GM18867 (cell line): ENCODE data around the gene GTF3C4.

ENCODE experiments used
- ATAC-seq: cut with Tn5 transposase; IDR thresholded peaks from one replicate; pipeline ENCODE4 v1.9.1; 2021; ENCODE audit warnings: mild to moderate bottlenecking, moderate library complexity; ENCODE audit not compliant: unreplicated experiment

GTF3C4 gene, protein sequence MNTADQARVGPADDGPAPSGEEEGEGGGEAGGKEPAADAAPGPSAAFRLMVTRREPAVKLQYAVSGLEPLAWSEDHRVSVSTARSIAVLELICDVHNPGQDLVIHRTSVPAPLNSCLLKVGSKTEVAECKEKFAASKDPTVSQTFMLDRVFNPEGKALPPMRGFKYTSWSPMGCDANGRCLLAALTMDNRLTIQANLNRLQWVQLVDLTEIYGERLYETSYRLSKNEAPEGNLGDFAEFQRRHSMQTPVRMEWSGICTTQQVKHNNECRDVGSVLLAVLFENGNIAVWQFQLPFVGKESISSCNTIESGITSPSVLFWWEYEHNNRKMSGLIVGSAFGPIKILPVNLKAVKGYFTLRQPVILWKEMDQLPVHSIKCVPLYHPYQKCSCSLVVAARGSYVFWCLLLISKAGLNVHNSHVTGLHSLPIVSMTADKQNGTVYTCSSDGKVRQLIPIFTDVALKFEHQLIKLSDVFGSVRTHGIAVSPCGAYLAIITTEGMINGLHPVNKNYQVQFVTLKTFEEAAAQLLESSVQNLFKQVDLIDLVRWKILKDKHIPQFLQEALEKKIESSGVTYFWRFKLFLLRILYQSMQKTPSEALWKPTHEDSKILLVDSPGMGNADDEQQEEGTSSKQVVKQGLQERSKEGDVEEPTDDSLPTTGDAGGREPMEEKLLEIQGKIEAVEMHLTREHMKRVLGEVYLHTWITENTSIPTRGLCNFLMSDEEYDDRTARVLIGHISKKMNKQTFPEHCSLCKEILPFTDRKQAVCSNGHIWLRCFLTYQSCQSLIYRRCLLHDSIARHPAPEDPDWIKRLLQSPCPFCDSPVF

DNA sequence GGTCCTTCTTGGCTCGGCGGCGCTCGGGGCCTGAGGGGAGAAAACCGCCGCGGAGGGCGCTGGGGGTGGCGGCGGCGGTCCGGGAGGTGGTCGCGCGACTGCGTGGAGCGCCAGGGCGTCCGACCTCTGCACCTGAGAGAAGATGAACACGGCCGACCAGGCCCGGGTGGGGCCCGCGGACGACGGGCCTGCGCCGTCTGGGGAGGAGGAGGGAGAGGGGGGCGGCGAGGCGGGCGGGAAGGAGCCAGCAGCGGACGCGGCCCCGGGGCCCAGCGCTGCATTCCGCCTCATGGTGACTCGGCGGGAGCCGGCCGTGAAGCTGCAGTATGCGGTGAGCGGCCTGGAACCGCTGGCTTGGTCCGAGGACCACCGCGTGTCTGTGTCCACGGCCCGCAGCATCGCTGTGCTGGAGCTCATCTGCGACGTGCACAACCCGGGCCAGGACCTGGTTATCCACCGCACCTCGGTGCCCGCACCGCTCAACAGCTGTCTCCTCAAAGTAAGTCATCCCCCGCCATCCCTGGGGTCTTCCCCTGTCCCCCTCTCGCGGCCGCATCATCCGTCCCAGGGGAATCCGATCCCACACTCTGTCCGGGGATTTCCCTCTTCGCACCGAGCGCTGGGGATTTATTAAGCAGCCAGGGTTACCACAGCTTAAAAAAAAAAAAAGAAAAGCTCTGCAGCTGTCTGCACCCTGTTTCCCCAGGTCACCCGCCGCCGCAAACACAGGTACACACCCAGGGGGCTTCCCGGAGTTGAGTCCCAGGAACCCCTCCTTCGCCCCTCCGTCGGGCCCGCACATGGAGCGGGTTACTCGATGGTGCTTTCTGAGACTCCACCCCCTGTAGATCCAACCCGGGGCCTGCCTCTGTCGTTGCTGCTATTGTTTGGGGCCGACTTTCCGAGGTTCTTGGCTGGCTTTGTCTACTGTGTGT is at the start of gene GTF3C4:
GTF3C4 (plus strand) TSS at position 8 of the 935 bp plus-strand sequence; CDS start at position 143, 135 bp downstream.
- ATAC-seq: peak; percentile 47

DNA sequence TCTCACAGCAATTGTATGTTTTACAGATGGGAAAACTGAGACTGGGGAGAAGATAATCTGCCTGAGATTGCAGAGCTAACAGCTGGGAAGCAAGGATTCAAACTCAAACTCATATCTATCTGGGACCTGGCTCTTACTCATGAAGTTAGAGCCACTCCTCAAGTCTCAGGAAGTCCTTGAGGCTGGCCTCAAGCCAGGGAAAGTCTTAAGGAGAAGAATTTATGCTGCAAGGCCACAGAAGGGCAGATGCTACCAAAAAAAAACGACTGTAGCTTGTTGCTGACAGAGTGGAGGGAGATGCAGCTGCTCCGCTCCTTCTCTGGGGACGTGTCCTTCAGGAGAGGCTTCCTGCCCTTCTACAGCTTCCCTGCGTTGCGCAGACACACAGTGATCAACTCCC is 48.1 kb upstream of the GTF3C4 start:
- ATAC-seq: no peak

DNA sequence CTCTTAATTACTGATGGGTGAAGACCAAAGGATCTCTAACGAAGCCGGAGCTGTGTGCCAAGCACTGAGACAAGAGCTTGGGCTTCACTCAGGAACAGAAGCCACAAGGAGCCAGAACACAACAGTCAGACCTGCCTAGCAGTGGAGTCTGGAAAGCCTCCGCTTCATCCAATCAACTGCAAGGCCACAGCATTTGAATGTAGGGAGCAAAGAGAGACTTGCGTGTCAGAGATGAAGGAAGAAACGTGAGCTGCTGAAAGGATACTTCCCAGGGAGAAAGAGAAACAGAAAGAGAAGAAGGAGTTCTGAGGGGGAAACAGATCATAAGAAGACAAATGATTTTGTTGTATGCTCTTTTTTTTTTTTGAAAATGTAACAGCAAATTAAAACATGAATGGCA is 44.0 kb upstream of the GTF3C4 start:
- no peak for ATAC-seq

DNA sequence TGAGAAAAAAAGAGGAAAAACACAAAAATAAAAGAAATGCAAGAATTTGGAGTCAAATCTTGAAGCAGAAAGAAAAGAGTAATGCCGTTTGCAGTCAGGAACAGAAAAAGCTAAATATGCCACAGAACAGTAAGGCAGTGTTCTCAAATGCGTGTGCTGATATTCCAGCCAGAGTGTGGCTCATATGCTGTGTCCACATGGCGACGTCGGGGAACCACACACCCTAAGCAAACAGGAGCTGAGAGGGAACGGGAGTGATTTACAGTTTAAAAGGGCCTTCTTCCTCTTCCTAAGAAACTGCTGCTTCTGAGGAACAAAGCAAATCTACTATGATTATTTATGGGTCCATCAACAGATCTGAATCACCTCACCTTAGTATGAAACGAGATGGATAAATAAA is 43.2 kb upstream of the GTF3C4 start:
- no peak for ATAC-seq

DNA sequence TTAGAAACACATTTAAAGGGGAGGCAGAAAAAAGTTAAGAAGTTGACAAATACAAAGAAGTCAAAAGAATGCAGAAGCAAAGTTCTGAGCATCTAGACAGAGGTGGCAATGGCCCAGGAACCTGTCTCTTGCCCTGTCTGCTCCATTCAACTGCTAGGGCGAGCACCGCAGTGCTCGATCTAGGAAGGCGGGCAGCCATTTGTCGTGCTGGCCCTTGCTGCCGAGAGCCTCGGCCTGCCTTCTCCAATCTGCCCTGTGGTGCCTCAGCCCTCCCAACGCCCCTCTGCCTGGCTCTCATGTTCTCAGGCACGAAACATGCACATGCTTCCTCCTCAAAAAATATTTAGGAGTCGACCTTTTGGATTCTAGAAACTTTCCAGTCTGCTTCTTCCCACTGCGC is 42.7 kb upstream of the GTF3C4 start:
- no peak for ATAC-seq

DNA sequence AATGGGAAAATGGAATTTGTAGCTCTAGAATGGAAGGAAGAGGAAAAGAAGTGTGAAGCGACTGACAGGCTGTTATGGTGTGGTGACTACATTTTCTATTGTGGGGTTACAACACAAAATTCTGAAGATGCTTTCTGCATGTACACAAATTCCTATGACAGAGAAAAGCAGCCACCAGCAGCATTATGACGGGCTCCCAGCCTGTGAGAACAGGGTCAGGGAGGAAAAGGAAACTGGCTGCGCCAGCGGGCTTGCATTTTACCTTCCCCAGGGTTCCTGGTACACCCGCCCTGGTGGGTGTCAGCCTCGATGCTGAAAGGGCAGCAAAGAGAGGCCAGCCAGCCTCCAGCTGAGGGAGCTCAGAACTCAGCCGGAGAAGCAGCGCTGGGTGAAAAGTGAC is 41.5 kb upstream of the GTF3C4 start:
- no peak for ATAC-seq

DNA sequence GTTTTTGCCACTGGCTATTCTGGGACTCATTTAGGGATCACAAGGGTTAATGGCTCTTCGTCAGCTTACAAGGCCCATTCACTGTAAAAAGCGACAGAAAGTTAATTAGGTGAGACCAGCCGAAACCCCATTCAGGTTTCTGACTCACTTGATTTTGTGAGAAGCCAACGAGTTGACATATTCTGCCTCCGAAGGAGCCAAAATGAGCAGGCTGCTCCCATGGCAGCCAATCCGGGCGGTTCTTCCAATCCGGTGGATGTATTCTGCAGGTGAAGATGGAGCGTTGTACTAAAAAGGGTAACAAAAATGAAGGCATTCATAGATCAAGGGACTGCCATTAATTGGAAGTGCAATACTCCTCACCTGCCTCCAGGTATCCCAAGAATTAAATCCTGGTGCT is 40.1 kb upstream of the GTF3C4 start:
- ATAC-seq: no peak

DNA sequence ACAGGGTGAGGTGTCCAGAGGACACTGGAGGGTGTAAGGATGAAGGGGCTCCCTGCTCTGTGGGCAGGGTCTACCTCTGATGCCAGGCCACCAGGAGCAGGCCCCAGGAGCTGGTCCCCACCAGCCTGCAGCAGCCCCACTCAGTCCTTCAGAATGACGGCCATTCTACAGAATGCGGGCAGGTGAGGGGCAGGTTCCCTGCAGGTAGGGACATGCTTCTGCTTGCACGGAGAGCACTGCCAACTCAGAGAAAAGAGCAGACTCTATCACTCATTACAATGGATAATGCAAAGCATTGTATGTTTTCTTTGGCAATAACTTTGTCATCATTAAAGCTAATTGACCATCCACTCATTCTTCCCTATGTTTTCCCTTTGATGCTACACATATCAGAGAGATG is 39.5 kb upstream of the GTF3C4 start:
- no peak for ATAC-seq

DNA sequence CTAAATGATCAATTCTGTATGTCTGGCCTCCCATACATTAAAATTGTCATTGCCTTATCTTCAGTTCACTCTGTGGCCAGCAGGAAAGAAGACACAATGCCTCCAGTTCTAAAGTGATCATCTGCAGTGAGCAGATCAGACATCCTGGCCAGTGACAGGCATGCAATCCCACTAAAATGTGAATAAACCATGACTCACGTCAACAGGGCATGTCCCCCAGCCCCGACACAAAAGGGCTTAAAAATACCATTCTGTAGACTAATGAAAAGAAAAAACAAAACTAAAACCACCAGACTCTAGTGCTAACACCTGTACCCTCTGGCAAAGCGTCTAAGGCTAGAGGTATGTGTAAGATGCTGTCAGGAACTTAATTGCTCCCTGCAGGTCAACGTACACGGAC is 39.0 kb upstream of the GTF3C4 start:
- no peak for ATAC-seq

DNA sequence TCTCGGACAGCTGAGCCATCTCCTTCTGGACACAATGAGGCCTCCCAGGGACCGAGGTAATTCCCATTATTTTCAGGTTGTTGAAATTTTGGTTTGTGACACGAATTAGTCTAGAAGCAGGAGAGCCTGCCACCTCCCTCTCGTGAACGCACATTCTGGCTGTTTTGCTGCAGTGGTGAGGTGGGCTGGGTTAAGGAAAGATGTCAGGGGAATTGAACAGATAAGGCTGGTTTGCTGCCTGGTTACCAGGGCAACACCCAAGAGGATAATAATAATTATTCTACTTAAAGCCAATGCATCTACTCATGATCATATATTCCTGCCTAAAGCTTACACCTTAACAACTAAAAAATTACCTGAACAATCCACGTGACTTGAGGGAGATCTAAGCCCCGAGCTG is 38.6 kb upstream of the GTF3C4 start:
- no peak for ATAC-seq

DNA sequence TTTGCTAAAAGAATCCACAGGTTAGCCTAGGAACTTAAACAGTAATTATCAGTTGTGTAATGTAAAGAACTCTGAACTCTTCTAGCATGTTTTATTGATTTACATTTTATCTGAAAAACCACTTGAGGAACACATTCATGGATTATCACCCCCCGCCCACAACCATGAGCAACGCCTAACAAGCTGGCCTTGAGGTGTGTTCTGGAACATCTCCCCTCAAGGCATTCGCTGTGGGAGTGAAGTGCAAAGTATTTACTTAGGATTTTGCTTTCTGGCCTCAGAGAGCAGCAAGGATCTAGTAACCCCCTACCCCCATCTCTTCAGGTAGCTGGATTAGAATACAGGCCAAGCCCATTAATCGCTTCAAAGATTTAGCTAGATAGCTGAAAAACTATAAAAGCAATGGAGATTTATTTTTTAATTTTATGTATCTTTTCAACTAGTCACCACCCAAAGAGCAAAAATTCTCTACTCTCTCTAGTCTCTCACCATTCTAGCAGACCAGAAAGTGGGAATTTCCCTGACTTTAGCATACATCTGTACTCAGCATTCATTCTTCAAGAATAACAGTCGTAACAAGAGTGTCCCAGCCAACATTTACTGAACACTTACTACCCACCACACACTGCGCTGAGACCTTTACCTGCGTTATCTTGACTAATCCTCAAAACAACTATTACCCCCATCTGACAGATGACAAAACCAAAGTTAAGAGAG is 37.7 kb upstream of the GTF3C4 start:
- ATAC-seq: no peak

DNA sequence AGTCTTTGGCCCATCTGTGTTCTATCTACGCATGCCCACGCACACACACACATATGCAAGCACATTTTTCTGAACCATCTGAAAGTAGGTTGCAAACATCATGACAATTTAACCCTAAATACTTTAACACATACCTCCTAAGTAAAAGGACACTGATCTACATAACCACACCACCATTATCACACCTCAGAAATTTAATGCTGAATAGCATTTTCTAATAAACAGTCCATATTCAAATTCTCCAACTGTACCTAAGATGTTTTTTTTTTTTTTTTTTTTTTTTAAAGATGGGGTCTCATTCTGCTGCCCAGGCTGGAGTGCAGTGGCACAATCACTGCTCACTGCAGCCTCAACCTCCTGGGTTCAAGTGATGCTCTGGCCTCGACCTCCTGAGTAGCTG is 35.9 kb upstream of the GTF3C4 start:
- ATAC-seq: no peak

DNA sequence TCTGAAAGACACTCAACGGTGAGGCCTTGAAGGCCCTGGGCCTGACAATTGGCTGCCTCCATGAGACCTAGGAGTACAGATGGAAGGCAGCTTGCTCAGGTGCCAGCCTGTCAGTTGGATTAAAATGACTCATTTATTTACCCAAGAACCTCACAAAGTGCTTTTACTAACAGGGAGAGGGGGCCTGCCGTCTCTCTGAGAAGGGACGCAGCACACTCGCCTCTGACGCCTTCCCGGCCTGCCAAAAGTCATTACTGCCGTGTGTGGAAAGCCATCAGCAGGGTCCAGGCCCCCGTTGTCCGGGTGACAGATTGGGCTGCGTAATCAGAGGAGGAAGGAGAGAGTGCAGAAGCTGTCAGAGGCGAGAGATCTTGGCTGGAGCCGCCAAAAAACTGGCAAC is 32.9 kb upstream of the GTF3C4 start:
- no peak for ATAC-seq

DNA sequence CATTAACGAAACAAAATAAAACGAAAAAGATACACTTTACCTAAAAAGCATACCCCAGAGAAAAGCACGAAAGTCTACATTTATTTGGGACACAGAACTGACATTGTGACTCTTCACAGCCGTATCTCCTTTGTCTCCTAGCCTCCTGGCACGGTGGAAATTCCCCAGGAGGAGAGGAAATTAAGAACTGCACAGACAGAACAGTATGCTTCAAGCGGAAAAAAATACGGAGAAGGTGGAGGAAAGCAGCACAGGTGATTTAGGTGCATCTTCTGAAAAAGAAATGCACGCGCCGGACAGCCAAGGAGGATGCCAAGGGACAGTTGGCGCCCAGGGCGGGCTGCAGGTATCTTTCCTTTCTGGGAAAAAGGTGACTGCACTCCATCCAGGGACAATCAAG is 32.5 kb upstream of the GTF3C4 start:
- ATAC-seq: no peak

DNA sequence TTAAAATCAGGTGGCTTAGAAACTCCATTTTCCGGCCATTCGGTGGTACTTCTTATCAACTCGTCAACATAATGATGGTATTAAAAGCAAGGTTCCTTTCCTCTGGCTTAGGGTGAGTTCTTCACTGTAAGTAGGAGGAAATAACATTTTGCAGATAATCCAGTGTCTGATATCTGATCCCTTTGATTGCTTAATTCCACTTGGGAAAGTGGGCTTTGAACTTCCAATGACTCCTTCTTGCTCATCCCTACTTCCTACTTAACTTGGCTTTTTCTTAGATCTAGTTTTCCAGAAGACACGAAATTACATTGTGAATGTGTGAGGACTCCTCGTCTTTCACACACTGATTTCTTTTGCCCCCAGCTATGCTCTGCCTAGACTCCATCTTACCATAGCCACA is 32.0 kb upstream of the GTF3C4 start:
- ATAC-seq: no peak

DNA sequence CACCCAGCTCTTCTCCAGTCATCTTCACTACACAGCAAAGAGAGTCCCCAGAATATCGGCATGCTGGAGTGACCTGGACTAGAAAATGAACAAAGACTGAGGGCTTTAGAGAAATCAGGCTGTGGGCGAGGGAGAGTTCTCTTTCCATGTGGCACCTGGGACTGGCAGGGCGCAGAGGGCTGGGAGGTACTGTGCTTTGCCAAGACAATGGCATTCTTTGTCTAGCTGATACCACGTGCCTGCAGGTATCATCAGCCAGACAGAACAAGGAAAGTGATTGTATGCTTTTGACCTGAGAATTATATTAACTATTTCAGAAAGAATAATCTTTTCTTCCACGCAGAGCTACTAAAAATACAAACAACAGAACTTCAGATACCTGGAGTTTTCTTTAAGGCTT is 30.9 kb upstream of the GTF3C4 start:
- no peak for ATAC-seq

DNA sequence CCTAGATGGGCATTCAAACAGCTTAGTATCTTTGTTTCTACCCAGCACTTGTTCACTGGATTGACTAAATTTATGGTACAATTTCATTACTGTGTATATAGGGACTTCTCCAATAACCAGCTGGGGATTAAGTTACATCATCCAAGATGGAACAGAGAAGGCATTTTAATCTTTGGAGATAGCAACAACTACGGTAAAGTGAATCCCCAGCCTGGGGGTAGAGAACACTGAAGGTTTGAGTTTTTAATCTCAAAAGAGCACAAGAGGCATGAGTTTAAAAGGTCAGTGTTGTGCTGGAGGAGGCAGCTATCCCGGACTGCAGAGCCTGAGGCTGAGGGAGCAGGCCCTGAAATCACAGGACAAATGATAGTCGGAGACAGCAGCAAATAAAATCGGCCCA is 29.0 kb upstream of the GTF3C4 start:
- ATAC-seq: no peak

DNA sequence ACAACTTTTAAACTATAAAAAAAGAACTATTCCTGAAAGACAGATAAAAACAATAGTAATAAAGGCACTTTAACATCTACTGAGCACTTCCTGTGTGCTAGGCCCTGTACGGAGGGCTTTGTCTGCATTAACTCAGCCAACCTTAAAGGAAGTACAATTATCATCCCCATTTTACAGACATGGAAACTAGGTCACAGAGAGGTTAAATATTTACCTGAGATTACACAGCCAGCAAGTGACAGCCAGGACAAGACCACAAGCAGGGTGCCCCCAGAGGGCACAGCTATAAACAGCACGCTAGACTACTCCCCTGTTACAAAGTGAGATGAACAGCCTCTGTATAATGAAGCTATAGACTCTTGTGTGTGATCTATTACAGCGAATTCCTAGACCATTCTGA is 26.0 kb upstream of the GTF3C4 start:
- ATAC-seq: no peak

DNA sequence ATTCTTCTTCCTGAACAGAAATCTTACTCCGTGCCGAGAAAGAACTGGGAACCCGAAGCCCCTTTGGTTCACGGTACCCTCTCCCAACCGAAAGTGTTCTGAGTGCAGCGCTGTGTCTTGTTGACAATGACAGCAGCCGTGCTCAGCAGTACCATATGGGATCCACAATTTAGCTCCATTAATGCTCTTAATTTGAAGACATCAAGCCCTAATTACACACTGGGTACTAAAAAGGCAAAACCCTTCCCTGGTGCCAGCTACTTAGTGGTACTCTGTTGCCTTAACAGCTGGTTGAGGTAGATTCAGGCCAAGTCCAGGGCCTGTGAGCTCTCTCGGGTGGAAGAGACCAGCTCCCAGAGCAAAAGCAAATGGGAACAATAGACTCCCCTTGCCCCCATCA is 25.0 kb upstream of the GTF3C4 start:
- no peak for ATAC-seq

DNA sequence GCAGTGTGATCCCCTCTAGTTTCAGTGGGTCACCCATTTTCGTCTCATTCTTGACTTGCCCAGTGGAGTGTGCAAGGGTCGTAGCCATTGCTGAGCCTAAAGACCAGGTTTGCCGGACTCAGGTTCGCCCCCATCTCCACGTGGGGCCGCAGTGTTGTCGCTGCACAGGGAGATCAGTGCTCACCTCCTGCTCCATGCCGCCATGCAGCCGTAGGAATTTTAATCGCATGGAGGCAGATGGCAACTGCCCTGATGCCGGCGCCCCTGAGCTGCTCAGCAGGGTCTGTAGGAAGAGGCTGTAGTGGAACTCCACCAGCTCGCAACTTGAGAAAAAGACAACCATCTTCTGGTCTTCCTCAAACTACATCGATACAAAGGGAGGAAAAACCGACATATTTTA is 24.6 kb upstream of the GTF3C4 start:
- ATAC-seq: no peak

DNA sequence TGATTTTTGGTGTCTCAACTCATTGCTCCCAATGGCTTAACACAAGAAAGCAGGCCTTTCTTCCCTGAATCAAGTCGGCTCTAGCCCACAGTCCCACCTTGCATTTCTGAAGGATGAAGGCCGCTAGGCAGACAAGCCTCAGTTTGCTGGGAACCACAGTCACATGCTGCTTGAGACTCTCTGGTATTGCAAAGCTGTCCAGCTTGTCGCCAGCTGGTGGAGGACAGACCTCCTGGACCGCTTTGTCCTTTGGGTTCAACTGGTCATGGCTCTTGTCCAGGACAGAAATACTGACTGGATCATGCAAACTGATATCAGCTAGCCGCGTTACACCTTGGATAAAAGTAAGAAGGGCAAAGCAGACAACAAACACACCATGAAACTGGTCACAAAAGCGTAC is 23.5 kb upstream of the GTF3C4 start:
- ATAC-seq: no peak
